GM23338 (cell line): Measurements from ENCODE around the gene DERA. TPM values are rescaled to one million over a fixed set of nuclear protein-coding genes. Genes with fewer than 3 reads are reported as not detected.

ENCODE experiments used
- ATAC-seq: fragments of 200-7000 bp; cut with Tn5 transposase; 3 replicates; pipeline ENCODE4 v1.9.1; 2020
- DNase-seq: peaks from one replicate; pipeline ENCODE4 v3.0.0-alpha.2; 2015; ENCODE audit warnings: low spot score
- H2AFZ ChIP-seq: fragments of 200-600 bp; sonication (generic); 2 replicates; pipeline ENCODE4 v1.8.0; 2016; ENCODE audit warnings: antibody characterized with exemption, mild to moderate bottlenecking, moderate library complexity
- H3F3A ChIP-seq: fragments of 200-600 bp; sonication (generic); replicated peaks from 2 replicates; pipeline ENCODE4 v1.8.0; 2017; ENCODE audit warnings: antibody characterized with exemption, mixed run types, low read depth
- H3K27ac ChIP-seq: fragments of 200-600 bp; sonication (generic); 2 replicates; pipeline ENCODE4 v1.6.1; 2016; ENCODE audit warnings: low read depth
- H3K27me3 ChIP-seq: fragments of 200-600 bp; sonication (generic); 2 replicates; pipeline ENCODE4 v1.8.0; 2016; ENCODE audit warnings: mild to moderate bottlenecking, mixed run types, moderate library complexity; ENCODE audit not compliant: insufficient read depth
- H3K36me3 ChIP-seq: fragments of 200-600 bp; sonication (generic); 2 replicates; pipeline ENCODE4 v1.8.0; 2016; ENCODE audit warnings: mild to moderate bottlenecking; ENCODE audit not compliant: insufficient read depth
- H3K4me1 ChIP-seq: fragments of 200-600 bp; sonication (generic); 2 replicates; pipeline ENCODE4 v1.8.0; 2016; ENCODE audit warnings: mild to moderate bottlenecking, moderate library complexity; ENCODE audit not compliant: insufficient read depth
- H3K4me2 ChIP-seq: fragments of 200-600 bp; sonication (generic); 2 replicates; pipeline ENCODE4 v1.7.1; 2017; ENCODE audit warnings: mixed run types
- H3K4me3 ChIP-seq: fragments of 200-600 bp; sonication (generic); 2 replicates; pipeline ENCODE4 v1.6.1; 2016; ENCODE audit warnings: mixed run types
- H3K79me2 ChIP-seq: fragments of 200-600 bp; sonication (generic); replicated peaks from 2 replicates; pipeline ENCODE4 v1.8.0; 2017; ENCODE audit warnings: mild to moderate bottlenecking; ENCODE audit not compliant: insufficient read depth
- H3K9me2 ChIP-seq: fragments of 200-600 bp; sonication (generic); 2 replicates; pipeline ENCODE4 v1.8.0; 2017; ENCODE audit not compliant: insufficient read depth
- H4K20me1 ChIP-seq: fragments of 200-600 bp; sonication (generic); replicated peaks from 2 replicates; pipeline ENCODE4 v1.8.0; 2017; ENCODE audit warnings: mild to moderate bottlenecking; ENCODE audit not compliant: insufficient read depth
- H3K27ac Mint-ChIP-seq: 2 replicates; pipeline ENCODE4 v1.8.0; 2020; ENCODE audit warnings: inconsistent platforms, mild to moderate bottlenecking, moderate library complexity, mixed read lengths
- H3K27me3 Mint-ChIP-seq: 3 replicates; pipeline ENCODE4 v1.8.0; 2022; ENCODE audit warnings: low read depth, mild to moderate bottlenecking, moderate library complexity, mixed read lengths, inconsistent platforms; ENCODE audit not compliant: insufficient read depth, poor library complexity
- H3K36me3 Mint-ChIP-seq: 3 replicates; pipeline ENCODE4 v1.8.0; 2021; ENCODE audit warnings: low read depth, mild to moderate bottlenecking, inconsistent platforms, moderate library complexity, mixed read lengths
- H3K4me1 Mint-ChIP-seq: 3 replicates; pipeline ENCODE4 v1.8.0; 2020; ENCODE audit warnings: mild to moderate bottlenecking, inconsistent platforms, mixed read lengths
- H3K4me3 Mint-ChIP-seq: 3 replicates; pipeline ENCODE4 v1.8.0; 2021; ENCODE audit warnings: moderate library complexity, mild to moderate bottlenecking, inconsistent platforms, mixed read lengths
- H3K9me3 Mint-ChIP-seq: 3 replicates; pipeline ENCODE4 v1.8.0; 2020; ENCODE audit warnings: moderate library complexity, mild to moderate bottlenecking, inconsistent platforms, mixed read lengths
- CREB1 ChIP-seq: fragments of 250-450 bp; sonication (Bioruptor Pico); IDR thresholded peaks from 2 replicates; pipeline ENCODE4 v1.5.0; 2020; ENCODE audit warnings: low read depth, mild to moderate bottlenecking, moderate library complexity
- CTCF ChIP-seq, 2 experiments: fragments of 200-600 bp in 1 of 2; sonication (generic) in 1 of 2; conservative IDR thresholded peaks; 2 replicates each; pipeline versions ENCODE4 v1.5.1 to v1.6.1; 2016 to 2017; ENCODE audit warnings: antibody characterized with exemption in 2 of 2, low read depth in 2 of 2, mild to moderate bottlenecking in 2 of 2, moderate library complexity in 1 of 2
- ETS1 ChIP-seq: IDR thresholded peaks from 2 replicates; pipeline ENCODE4 v1.6.1; 2016; ENCODE audit warnings: antibody characterized with exemption
- EZH2 ChIP-seq: fragments of 200-600 bp; sonication (generic); IDR thresholded peaks from one replicate; pipeline ENCODE4 v1.8.0; 2017; ENCODE audit warnings: antibody characterized with exemption, mild to moderate bottlenecking, low read depth; ENCODE audit not compliant: unreplicated experiment
- EZH2phosphoT487 ChIP-seq: fragments of 200-600 bp; sonication (generic); IDR thresholded peaks from one replicate; pipeline ENCODE4 v1.8.1; 2018; ENCODE audit warnings: antibody characterized with exemption; ENCODE audit not compliant: unreplicated experiment
- JUNB ChIP-seq: IDR thresholded peaks from one replicate; pipeline ENCODE4 v1.6.1; 2016; ENCODE audit warnings: antibody characterized with exemption; ENCODE audit not compliant: unreplicated experiment
- NANOG ChIP-seq: IDR thresholded peaks from 2 replicates; pipeline ENCODE4 v1.6.1; 2016; ENCODE audit warnings: antibody characterized with exemption, borderline replicate concordance
- POLR2AphosphoS5 ChIP-seq: IDR thresholded peaks from 2 replicates; pipeline ENCODE4 v1.6.1; 2016; ENCODE audit warnings: antibody characterized with exemption, low read depth
- REST ChIP-seq: IDR thresholded peaks from one replicate; pipeline ENCODE4 v1.6.1; 2018; ENCODE audit warnings: antibody characterized with exemption; ENCODE audit not compliant: unreplicated experiment
- STAT1 ChIP-seq: IDR thresholded peaks from one replicate; pipeline ENCODE4 v1.6.1; 2016; ENCODE audit warnings: antibody characterized with exemption; ENCODE audit not compliant: unreplicated experiment
- ZNF114 ChIP-seq: fragments of 250-450 bp; sonication (Bioruptor Pico); IDR thresholded peaks from 2 replicates; pipeline ENCODE4 v1.5.0; 2020; ENCODE audit warnings: mild to moderate bottlenecking, moderate library complexity
- ZNF331 ChIP-seq: fragments of 250-450 bp; sonication (Bioruptor Pico); IDR thresholded peaks from 2 replicates; pipeline ENCODE4 v1.5.0; 2020; ENCODE audit warnings: low read depth, mild to moderate bottlenecking, moderate library complexity
- ZNF462 ChIP-seq: fragments of 250-450 bp; sonication (Bioruptor Pico); IDR thresholded peaks from 2 replicates; pipeline ENCODE4 v1.5.0; 2020; ENCODE audit warnings: mild to moderate bottlenecking, moderate library complexity
- polyA plus RNA-seq: library from polyadenylated mRNA; unstranded; fragments of >200 nt; fragmentation: Nextera tagmentation; extraction: Ambion mirVana; gene quantifications from 2 replicates; pipeline ENCODE4 v1.2.1, GENCODE V29; 2016
- total RNA-seq: library from RNA; depleted of rRNA; stranded (reverse); fragments of >200 nt; shearing (Covaris generic); gene quantifications from 2 replicates; pipeline ENCODE4 v1.2.3, GENCODE V29; 2014

DERA gene
- total and polyA plus RNA-seq, 2 experiments from 2014 or later, result 20.4 to 27.3 TPM

GRCh38 chr12:16018306-16018705 lies 107.2 kb downstream of the DERA start:
- H3K27ac Mint-ChIP-seq, result no peak overlapping the region
- no peaks in the 10 kb centered on the region for H3K4me1 Mint-ChIP-seq
- Histone ChIP-seq H3F3A (no peaks in the 10 kb centered on the region), H3K36me3 (peaks cover 11% of the 10 kb centered on the region; the same call in 1 of the 2 replicates), H3K4me1 (no peaks in the 10 kb centered on the region), H3K27me3 (no peaks in the 10 kb centered on the region), H4K20me1 (no peaks in the 10 kb centered on the region), H3K79me2 (no peaks in the 10 kb centered on the region), H2AFZ (no peak overlapping the region), H3K27ac (no peak overlapping the region), H3K4me3 (no peak overlapping the region), H3K9me2 (peaks cover 4% of the 10 kb centered on the region; the same call in 1 of the 2 replicates), H3K4me2 (no peak overlapping the region)
- peaks cover 60% of the 10 kb centered on the region for H3K9me3 Mint-ChIP-seq
- H3K27me3 Mint-ChIP-seq, result peaks cover 2% of the 10 kb centered on the region
- no peak for DNase-seq
- ATAC-seq, result no peak
- TF ChIP-seq ETS1, result no peak
- no peak for TF ChIP-seq REST
- TF ChIP-seq ZNF331 (CRISPR knock-in tag), result no peak
- TF ChIP-seq EZH2, result no peak
- TF ChIP-seq JUNB, result no peak
- no peak for TF ChIP-seq POLR2AphosphoS5
- no peak for TF ChIP-seq CTCF (conservative IDR thresholded peaks at IDR 0.05; ENCODE audit: low read depth in 2 of 2)
- no peak for TF ChIP-seq ZNF462 (CRISPR knock-in tag)
- no peak for TF ChIP-seq STAT1
- no peak for TF ChIP-seq CREB1 (CRISPR knock-in tag)
- no peak for TF ChIP-seq ZNF114 (CRISPR knock-in tag)
- no peak for TF ChIP-seq NANOG
- TF ChIP-seq EZH2phosphoT487, result no peak
- no peak overlapping the region for H3K4me3 Mint-ChIP-seq
- H3K36me3 Mint-ChIP-seq, result peaks cover 73% of the 10 kb centered on the region
